SJCRH30 (cell line): ENCODE measurements around the gene NPIPA7. TPM values are rescaled to one million over a fixed set of nuclear protein-coding genes. Genes with fewer than 3 reads are reported as not detected.
"Not testable (repeated sequence)": the region's sequence is repeated elsewhere in the genome, so short reads cannot be mapped to it uniquely, and the experiment has no call there.

ENCODE experiments used
- DNase-seq, 2 experiments: peaks; one replicate each; pipeline ENCODE4 v3.0.0-alpha.2; 2015 to 2020
- H3K27ac ChIP-seq: fragments of 250-450 bp; sonication (Bioruptor Pico); 2 replicates; pipeline ENCODE4 v1.5.1; 2020; ENCODE audit warnings: mild to moderate bottlenecking, moderate library complexity
- H3K27me3 ChIP-seq: fragments of 250-450 bp; sonication (Bioruptor Pico); 2 replicates; pipeline ENCODE4 v1.5.1; 2020; ENCODE audit warnings: mild to moderate bottlenecking, moderate library complexity
- H3K36me3 ChIP-seq: fragments of 250-450 bp; sonication (Bioruptor Pico); 2 replicates; pipeline ENCODE4 v1.5.1; 2020; ENCODE audit warnings: mild to moderate bottlenecking, moderate library complexity
- H3K4me1 ChIP-seq: fragments of 250-450 bp; sonication (Bioruptor Pico); 2 replicates; pipeline ENCODE4 v1.5.1; 2020; ENCODE audit warnings: mild to moderate bottlenecking, moderate library complexity
- H3K4me3 ChIP-seq: fragments of 250-450 bp; sonication (Bioruptor Pico); 2 replicates; pipeline ENCODE4 v1.5.1; 2020; ENCODE audit warnings: mild to moderate bottlenecking, moderate library complexity
- H3K9me3 ChIP-seq: fragments of 250-450 bp; sonication (Bioruptor Pico); replicated peaks from 2 replicates; pipeline ENCODE4 v1.5.1; 2020; ENCODE audit warnings: mild to moderate bottlenecking, moderate library complexity
- total RNA-seq: library from RNA; depleted of rRNA; stranded (reverse); fragments of >200 nt; shearing (Covaris generic); gene quantifications from 2 replicates; pipeline ENCODE4 v1.2.3, GENCODE V29; 2014; rRNA removed

Gene NPIPA7
- total RNA-seq, 1 experiment from 2014 or later = 13.4 TPM

- not testable (repeated sequence) for H3K27ac ChIP-seq, H3K27me3 ChIP-seq, H3K4me3 ChIP-seq, DNase-seq, H3K4me1 ChIP-seq, H3K36me3 ChIP-seq, H3K9me3 ChIP-seq
These were observed 23.4 kb downstream of the NPIPA7 start for GRCh38 chr16:16402333-16402732.

GRCh38 chr16:16404283-16404682 is 25.3 kb downstream of the NPIPA7 start:
- H3K4me1 ChIP-seq, H3K27ac ChIP-seq, DNase-seq, H3K4me3 ChIP-seq, H3K36me3 ChIP-seq, H3K27me3 ChIP-seq, H3K9me3 ChIP-seq: not testable (repeated sequence)

- not testable (repeated sequence) for H3K4me1 ChIP-seq, H3K9me3 ChIP-seq, DNase-seq, H3K27me3 ChIP-seq, H3K36me3 ChIP-seq, H3K4me3 ChIP-seq, H3K27ac ChIP-seq
These were observed 26.5 kb downstream of the NPIPA7 start for GRCh38 chr16:16405421-16405820.

GRCh38 chr16:16408430-16408829 is 29.5 kb downstream of the NPIPA7 start:
- H3K36me3 ChIP-seq, H3K4me3 ChIP-seq, H3K27me3 ChIP-seq, DNase-seq, H3K27ac ChIP-seq, H3K4me1 ChIP-seq, H3K9me3 ChIP-seq: not testable (repeated sequence)

GRCh38 chr16:16413773-16414172 is 34.8 kb downstream of the NPIPA7 start:
- not testable (repeated sequence) for H3K9me3 ChIP-seq, H3K4me3 ChIP-seq, H3K4me1 ChIP-seq, DNase-seq, H3K27me3 ChIP-seq, H3K36me3 ChIP-seq, H3K27ac ChIP-seq

GRCh38 chr16:16417071-16417470 is 38.1 kb downstream of the NPIPA7 start:
- H3K9me3 ChIP-seq, H3K27ac ChIP-seq, H3K27me3 ChIP-seq, H3K36me3 ChIP-seq, H3K4me3 ChIP-seq, DNase-seq, H3K4me1 ChIP-seq: not testable (repeated sequence)

- not testable (repeated sequence) for DNase-seq, H3K9me3 ChIP-seq, H3K27me3 ChIP-seq, H3K4me1 ChIP-seq, H3K36me3 ChIP-seq, H3K27ac ChIP-seq, H3K4me3 ChIP-seq
These were observed 39.1 kb downstream of the NPIPA7 start for GRCh38 chr16:16417914-16418544.

- not testable (repeated sequence) for H3K27ac ChIP-seq, H3K27me3 ChIP-seq, H3K9me3 ChIP-seq, H3K4me3 ChIP-seq, H3K36me3 ChIP-seq, H3K4me1 ChIP-seq, DNase-seq
These were observed 41.6 kb downstream of the NPIPA7 start for GRCh38 chr16:16420515-16420914.

GRCh38 chr16:16425146-16425545 is 46.2 kb downstream of the NPIPA7 start:
- DNase-seq, H3K9me3 ChIP-seq, H3K36me3 ChIP-seq, H3K4me3 ChIP-seq, H3K4me1 ChIP-seq, H3K27me3 ChIP-seq, H3K27ac ChIP-seq: not testable (repeated sequence)

GRCh38 chr16:16431135-16431534 is 52.2 kb downstream of the NPIPA7 start:
- H3K9me3 ChIP-seq, DNase-seq: not testable (repeated sequence)

GRCh38 chr16:16434711-16435110 is 55.8 kb downstream of the NPIPA7 start:
- H3K27me3 ChIP-seq, H3K4me3 ChIP-seq, H3K9me3 ChIP-seq, DNase-seq, H3K36me3 ChIP-seq, H3K4me1 ChIP-seq, H3K27ac ChIP-seq: not testable (repeated sequence)

More at GRCh38 chr16:16431135-16431534, 52.2 kb downstream of the NPIPA7 start:
- not testable (repeated sequence) for H3K27ac ChIP-seq, H3K4me1 ChIP-seq, H3K4me3 ChIP-seq, H3K27me3 ChIP-seq, H3K36me3 ChIP-seq

GRCh38 chr16:16441401-16441800 is 62.5 kb downstream of the NPIPA7 start:
- DNase-seq, H3K9me3 ChIP-seq: not testable (repeated sequence)

More at GRCh38 chr16:16441401-16441800, 62.5 kb downstream of the NPIPA7 start:
- not testable (repeated sequence) for H3K4me3 ChIP-seq, H3K27me3 ChIP-seq, H3K4me1 ChIP-seq, H3K36me3 ChIP-seq, H3K27ac ChIP-seq

Other genes starting within 250 kb of the NPIPA7 start
- gene ABCC6, start 155.6 kb upstream of the NPIPA7 start, total RNA-seq = 1.5 and 1.7 TPM in 2 replicates
- 30.2 and 33.0 TPM in 2 replicates for gene NOMO3, start 146.6 kb upstream of the NPIPA7 start, total RNA-seq